GM12892 (cell line): ENCODE data around the gene AGPAT2.

Experiments
- DNase-seq: peaks from one replicate; pipeline ENCODE4 v3.0.0; 2011; ENCODE audit not compliant: insufficient read length
- FAIRE-seq: peaks from 2 replicates; lab custom pipeline; 2011; peaks lifted over from hg19 to GRCh38; lab: Jason Lieb, UNC
- POLR2A ChIP-seq: IDR thresholded peaks from 2 replicates; pipeline ENCODE4 v1.6.1; 2011; ENCODE audit warnings: low read depth, low read length, control low read depth
- POLR2AphosphoS5 ChIP-seq: IDR thresholded peaks from 2 replicates; pipeline ENCODE4 v1.6.1; 2011; ENCODE audit warnings: low read depth, low read length, control low read depth
- TAF1 ChIP-seq: IDR thresholded peaks from 2 replicates; pipeline ENCODE4 v1.6.1; 2011; ENCODE audit warnings: low read depth, mild to moderate bottlenecking, control low read depth, low read length, borderline replicate concordance

The AGPAT2 gene

GRCh38 chr9:136666372-136667213, 20.7 kb downstream of the AGPAT2 start:
- TF ChIP-seq POLR2A: no peak
- TF ChIP-seq POLR2AphosphoS5: no peak
- no peak for TF ChIP-seq TAF1
- no peak for FAIRE-seq
- no peak for DNase-seq

- DNase-seq (no peak), FAIRE-seq (no peak)
- TF ChIP-seq TAF1 (no peak), POLR2AphosphoS5 (no peak), POLR2A (no peak)
Observed at GRCh38 chr9:136665704-136666371, 21.4 kb downstream of the AGPAT2 start.

- DNase-seq: peak; percentile 65
- TF ChIP-seq POLR2A: no peak
- no peak for TF ChIP-seq TAF1
- no peak for TF ChIP-seq POLR2AphosphoS5
Observed at GRCh38 chr9:136665111-136665703, 22.1 kb downstream of the AGPAT2 start.

GRCh38 chr9:136664000-136664915, 23.0 kb downstream of the AGPAT2 start:
- TF ChIP-seq POLR2A (no peak), TAF1 (no peak), POLR2AphosphoS5 (no peak)
- FAIRE-seq: no peak
- DNase-seq: no peak

More at GRCh38 chr9:136665111-136665703, 22.1 kb downstream of the AGPAT2 start:
- FAIRE-seq: no peak

GRCh38 chr9:136662656-136663581, 24.3 kb downstream of the AGPAT2 start, which contains the start of gene EGFL7:
TSS of gene EGFL7 (plus strand) at chr9:136662916. CDS start at chr9:136668283, 5,367 bp downstream.
- FAIRE-seq (no peak), DNase-seq (no peak)
- TF ChIP-seq POLR2A: no peak
- TF ChIP-seq TAF1: no peak
- no peak for TF ChIP-seq POLR2AphosphoS5

GRCh38 chr9:136662326-136662655, 25.0 kb downstream of the AGPAT2 start:
- FAIRE-seq (no peak), DNase-seq (no peak)

GRCh38 chr9:136661641-136662325, 25.5 kb downstream of the AGPAT2 start:
- FAIRE-seq: no peak

More at GRCh38 chr9:136662326-136662655, 25.0 kb downstream of the AGPAT2 start:
- TF ChIP-seq POLR2AphosphoS5 (no peak), TAF1 (no peak), POLR2A (no peak)

GRCh38 chr9:136660971-136661550, 26.2 kb downstream of the AGPAT2 start:
- TF ChIP-seq TAF1 (no peak), POLR2A (no peak), POLR2AphosphoS5 (no peak)
- FAIRE-seq: no peak
- no peak for DNase-seq

More at GRCh38 chr9:136661641-136662325, 25.5 kb downstream of the AGPAT2 start:
- TF ChIP-seq POLR2A: no peak
- TF ChIP-seq TAF1: no peak
- TF ChIP-seq POLR2AphosphoS5: no peak
- no peak for DNase-seq
